Stimulated activated naive B cell treated with anti-CD40 and anti-IgM and Interleukin-4, amounts not matched to agents 10 μg/mL and 1 μg/mL and 100 μg/mL, for 72 hours (primary cell): Measurements from ENCODE around the gene PTPRN2.

Experiments used
- ATAC-seq, 2 donors: fragments of 150-1000 bp; cut with Tn5 transposase; replicated peaks; 2 replicates each; pipeline ENCODE4 v1.10.0; 2021; ENCODE audit warnings: moderate library complexity in 1 of 2
- DNase-seq: peaks from one replicate; pipeline ENCODE4 v3.0.0; 2021
- H3K27ac Mint-ChIP-seq: one replicate; pipeline ENCODE4 v1.8.0; 2022; ENCODE audit warnings: mild to moderate bottlenecking, mixed read lengths
- H3K27me3 Mint-ChIP-seq, 2 donors: one replicate each; pipeline ENCODE4 v1.8.0; 2022; ENCODE audit warnings: mixed read lengths in 2 of 2
- H3K36me3 Mint-ChIP-seq, 2 donors: one replicate each; pipeline ENCODE4 v1.8.0; 2022; ENCODE audit warnings: mixed read lengths in 2 of 2, mild to moderate bottlenecking in 1 of 2
- H3K4me1 Mint-ChIP-seq, 2 donors: one replicate each; pipeline ENCODE4 v1.8.0; 2022; ENCODE audit warnings: mixed read lengths in 2 of 2, mild to moderate bottlenecking in 1 of 2
- H3K4me3 Mint-ChIP-seq, 2 donors: one replicate each; pipeline ENCODE4 v1.8.0; 2022; ENCODE audit warnings: mild to moderate bottlenecking in 2 of 2, mixed read lengths in 2 of 2, moderate library complexity in 1 of 2
- H3K9me3 Mint-ChIP-seq, 2 donors: one replicate each; pipeline ENCODE4 v1.8.0; 2022; ENCODE audit warnings: mixed read lengths in 2 of 2, mild to moderate bottlenecking in 1 of 2

Gene PTPRN2

DNA sequence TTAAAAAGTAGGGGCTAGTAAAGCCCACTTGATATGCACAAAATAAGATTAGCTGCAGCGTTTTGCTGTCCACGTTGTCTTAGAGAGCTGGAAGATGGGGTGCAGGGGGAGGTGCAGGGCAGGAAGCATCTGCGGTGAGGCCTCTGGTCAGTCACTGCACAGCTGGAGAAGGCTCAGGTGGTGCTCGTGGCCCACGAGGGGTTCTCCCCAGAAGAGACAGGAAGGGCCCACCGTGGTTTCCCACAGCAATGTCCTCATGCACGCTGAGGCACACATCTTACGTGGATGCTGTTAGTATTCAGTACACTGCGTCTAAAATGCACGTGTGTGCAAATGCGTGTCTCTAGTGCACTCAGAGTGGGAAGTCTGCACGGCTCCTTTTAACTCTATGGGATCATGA is 582.1 kb downstream of the PTPRN2 start:
- H3K9me3 Mint-ChIP-seq: peaks cover 0 to 9% of the 10 kb centered on the region in 2 donors
- DNase-seq (no peak), ATAC-seq (no peak)
- H3K27me3 Mint-ChIP-seq: no peaks in the 10 kb centered on the region
- no peaks in the 10 kb centered on the region for H3K4me1 Mint-ChIP-seq
- H3K4me3 Mint-ChIP-seq: no peak overlapping the region
- no peak overlapping the region for H3K27ac Mint-ChIP-seq
- H3K36me3 Mint-ChIP-seq: no peaks in the 10 kb centered on the region

GRCh38 chr7:158004123-158004490 is 583.5 kb downstream of the PTPRN2 start:
- H3K36me3 Mint-ChIP-seq: no peaks in the 10 kb centered on the region
- no peaks in the 10 kb centered on the region for H3K27me3 Mint-ChIP-seq
- ATAC-seq (no peak), DNase-seq (no peak)
- H3K4me3 Mint-ChIP-seq: no peak overlapping the region
- peaks cover 0 to 9% of the 10 kb centered on the region in 2 donors for H3K9me3 Mint-ChIP-seq
- no peaks in the 10 kb centered on the region for H3K4me1 Mint-ChIP-seq
- no peak overlapping the region for H3K27ac Mint-ChIP-seq

- DNase-seq (no peak), ATAC-seq (no peak)
- Mint-ChIP-seq H3K36me3 (no peaks in the 10 kb centered on the region), H3K4me1 (no peaks in the 10 kb centered on the region), H3K9me3 (peaks cover 0 to 9% of the 10 kb centered on the region in 2 donors), H3K4me3 (no peak overlapping the region), H3K27ac (no peak overlapping the region), H3K27me3 (no peaks in the 10 kb centered on the region)
These were observed 584.0 kb downstream of the PTPRN2 start for GRCh38 chr7:158003441-158004122.

- H3K4me1 Mint-ChIP-seq: no peaks in the 10 kb centered on the region
These were observed 585.0 kb downstream of the PTPRN2 start for GRCh38 chr7:158002486-158003080.

GRCh38 chr7:158001621-158002320 is 585.9 kb downstream of the PTPRN2 start:
- Mint-ChIP-seq H3K36me3 (no peaks in the 10 kb centered on the region), H3K4me3 (no peak overlapping the region), H3K9me3 (no peaks in the 10 kb centered on the region), H3K4me1 (no peaks in the 10 kb centered on the region), H3K27ac (no peak overlapping the region), H3K27me3 (no peaks in the 10 kb centered on the region)
- ATAC-seq (no peak), DNase-seq (no peak)

More at GRCh38 chr7:158002486-158003080, 585.0 kb downstream of the PTPRN2 start:
- Mint-ChIP-seq H3K9me3 (peaks cover 0 to 5% of the 10 kb centered on the region in 2 donors), H3K36me3 (no peaks in the 10 kb centered on the region), H3K27me3 (no peaks in the 10 kb centered on the region), H3K27ac (no peak overlapping the region), H3K4me3 (no peak overlapping the region)
- ATAC-seq: no peak
- DNase-seq: no peak

DNA sequence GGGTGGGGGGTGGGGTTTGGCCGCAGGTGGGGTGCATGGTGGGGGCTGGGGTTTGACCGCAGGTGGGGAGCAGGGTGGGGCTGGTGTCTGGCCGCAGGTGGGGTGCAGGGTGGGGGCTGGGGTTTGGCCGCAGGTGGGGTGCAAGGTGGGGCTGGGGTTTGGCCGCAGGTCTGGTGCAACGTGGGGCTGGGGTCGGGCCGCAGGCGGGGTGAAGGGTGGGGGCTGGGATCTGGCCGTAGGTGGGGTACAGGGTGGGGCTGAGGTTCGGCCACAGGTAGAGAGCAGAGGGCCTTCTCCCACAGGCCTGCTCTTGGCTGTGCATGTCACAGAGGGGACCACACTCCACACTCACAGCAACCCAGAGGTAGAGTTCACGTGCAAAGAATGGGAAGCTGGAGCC is 586.6 kb downstream of the PTPRN2 start:
- DNase-seq (no peak), ATAC-seq (no peak)
- H3K9me3 Mint-ChIP-seq: no peaks in the 10 kb centered on the region
- H3K36me3 Mint-ChIP-seq: no peaks in the 10 kb centered on the region
- no peaks in the 10 kb centered on the region for H3K4me1 Mint-ChIP-seq
- H3K27me3 Mint-ChIP-seq: no peaks in the 10 kb centered on the region
- H3K4me3 Mint-ChIP-seq: no peak overlapping the region
- H3K27ac Mint-ChIP-seq: no peak overlapping the region

DNA sequence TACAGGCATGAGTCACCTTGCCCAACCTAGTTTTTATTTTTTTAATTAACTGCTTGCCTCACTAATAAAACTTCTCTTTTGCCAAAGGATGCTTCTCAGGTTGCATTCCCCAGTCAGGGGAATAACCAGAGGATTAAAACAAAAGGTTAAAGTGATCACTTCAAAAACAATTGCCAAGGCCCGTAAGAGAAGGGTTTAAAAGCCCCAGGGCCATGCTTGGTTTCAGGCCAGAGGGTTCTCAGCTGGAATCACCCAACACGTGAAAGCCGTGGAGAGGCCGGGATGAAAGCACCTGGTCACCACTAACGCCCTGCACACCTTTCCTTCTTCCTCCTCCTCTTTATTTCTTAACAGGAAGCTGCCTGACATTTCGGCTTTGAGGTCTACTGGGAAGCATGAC is 587.5 kb downstream of the PTPRN2 start:
- Mint-ChIP-seq H3K27me3 (no peaks in the 10 kb centered on the region), H3K27ac (no peak overlapping the region), H3K9me3 (peaks cover 0 to 6% of the 10 kb centered on the region in 2 donors), H3K4me1 (no peaks in the 10 kb centered on the region), H3K36me3 (no peaks in the 10 kb centered on the region), H3K4me3 (no peak overlapping the region)
- ATAC-seq (no peak), DNase-seq (no peak)

GRCh38 chr7:157998884-157999552 is 588.6 kb downstream of the PTPRN2 start:
- Mint-ChIP-seq H3K27ac (no peak overlapping the region), H3K9me3 (peaks cover 0 to 9% of the 10 kb centered on the region in 2 donors), H3K4me1 (no peaks in the 10 kb centered on the region), H3K4me3 (no peak overlapping the region), H3K36me3 (no peaks in the 10 kb centered on the region), H3K27me3 (no peaks in the 10 kb centered on the region)
- DNase-seq: no peak
- no peak for ATAC-seq

DNA sequence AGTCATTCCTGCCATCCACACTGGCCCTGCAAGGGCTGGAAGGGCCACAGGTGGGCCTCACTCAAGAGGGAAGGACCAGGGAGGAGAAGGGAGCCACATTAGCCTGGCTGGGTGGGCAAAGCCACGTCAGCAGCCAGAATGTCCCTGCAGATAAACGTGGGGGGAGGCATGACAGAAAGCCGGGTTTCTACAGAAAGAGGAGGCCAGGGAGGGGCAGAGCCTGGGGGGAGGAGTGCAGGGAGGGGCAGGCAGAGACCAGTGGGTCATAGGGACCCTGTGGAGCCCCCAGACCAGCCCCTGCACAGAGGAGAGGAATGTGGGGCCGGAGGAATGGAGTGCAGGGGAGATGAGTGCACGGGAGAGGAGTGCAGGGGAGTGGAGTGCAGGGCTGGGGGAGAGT is 590.2 kb downstream of the PTPRN2 start:
- DNase-seq (no peak), ATAC-seq (no peak)
- no peaks in the 10 kb centered on the region for H3K27me3 Mint-ChIP-seq
- peaks cover 0 to 9% of the 10 kb centered on the region in 2 donors for H3K9me3 Mint-ChIP-seq
- H3K4me3 Mint-ChIP-seq: no peak overlapping the region
- no peaks in the 10 kb centered on the region for H3K36me3 Mint-ChIP-seq
- no peak overlapping the region for H3K27ac Mint-ChIP-seq
- H3K4me1 Mint-ChIP-seq: no peaks in the 10 kb centered on the region

GRCh38 chr7:157997080-157997440 is 590.6 kb downstream of the PTPRN2 start:
- H3K27me3 Mint-ChIP-seq: no peaks in the 10 kb centered on the region
- ATAC-seq: no peak
- no peaks in the 10 kb centered on the region for H3K36me3 Mint-ChIP-seq
- H3K9me3 Mint-ChIP-seq: peaks cover 0 to 9% of the 10 kb centered on the region in 2 donors
- H3K27ac Mint-ChIP-seq: no peak overlapping the region
- H3K4me1 Mint-ChIP-seq: no peaks in the 10 kb centered on the region
- DNase-seq: no peak
- H3K4me3 Mint-ChIP-seq: no peak overlapping the region

DNA sequence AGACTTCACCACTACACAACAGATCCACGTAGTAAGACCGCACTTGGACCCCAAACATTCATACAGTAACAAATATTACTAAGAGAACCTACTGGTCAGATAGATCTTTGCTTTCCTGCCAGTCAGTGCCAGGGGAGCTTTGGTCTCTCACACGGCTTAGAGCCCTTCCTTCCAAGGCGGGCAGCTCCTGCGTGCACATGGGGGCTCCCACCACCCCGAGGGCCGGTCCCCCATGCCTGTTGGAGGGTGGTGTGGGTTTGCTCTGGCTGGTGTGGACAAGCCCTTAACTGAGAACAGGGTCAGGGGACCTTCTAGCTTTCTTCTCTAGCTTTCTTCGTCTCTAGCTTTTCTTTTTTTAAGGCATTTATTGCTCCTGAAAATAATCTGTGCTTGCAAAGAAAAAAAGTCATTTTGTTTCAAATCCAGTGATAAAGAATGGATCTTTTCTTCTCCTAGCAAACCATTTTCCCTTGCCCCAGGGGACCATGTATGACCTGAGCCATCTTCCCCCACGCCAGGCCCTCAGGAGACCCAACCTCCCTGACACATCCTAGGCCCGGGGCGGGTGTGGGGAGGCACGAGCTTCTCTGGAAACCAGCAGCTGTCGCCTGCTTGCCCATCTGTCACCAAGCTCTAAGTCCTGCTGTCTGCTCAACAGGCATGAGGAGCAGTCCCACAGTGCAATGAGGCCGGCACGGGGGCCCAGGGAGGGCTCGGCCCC is 591.1 kb downstream of the PTPRN2 start:
- H3K36me3 Mint-ChIP-seq: no peaks in the 10 kb centered on the region
- H3K27me3 Mint-ChIP-seq: no peaks in the 10 kb centered on the region
- H3K27ac Mint-ChIP-seq: no peak overlapping the region
- no peaks in the 10 kb centered on the region for H3K4me1 Mint-ChIP-seq
- no peak overlapping the region for H3K4me3 Mint-ChIP-seq
- peaks cover 0 to 9% of the 10 kb centered on the region in 2 donors for H3K9me3 Mint-ChIP-seq
- no peak for DNase-seq
- ATAC-seq: no peak

GRCh38 chr7:157995815-157996214 is 591.8 kb downstream of the PTPRN2 start:
- no peaks in the 10 kb centered on the region for H3K36me3 Mint-ChIP-seq
- H3K9me3 Mint-ChIP-seq: peaks cover 0 to 9% of the 10 kb centered on the region in 2 donors
- no peak overlapping the region for H3K27ac Mint-ChIP-seq
- no peak for DNase-seq
- no peaks in the 10 kb centered on the region for H3K4me1 Mint-ChIP-seq
- ATAC-seq: no peak
- no peak overlapping the region for H3K4me3 Mint-ChIP-seq
- no peaks in the 10 kb centered on the region for H3K27me3 Mint-ChIP-seq

- Mint-ChIP-seq H3K27me3 (no peaks in the 10 kb centered on the region), H3K36me3 (no peaks in the 10 kb centered on the region), H3K4me1 (no peaks in the 10 kb centered on the region), H3K4me3 (no peak overlapping the region), H3K27ac (no peak overlapping the region), H3K9me3 (peaks cover 0 to 9% of the 10 kb centered on the region in 2 donors)
- DNase-seq (no peak), ATAC-seq (no peak)
These were observed 593.3 kb downstream of the PTPRN2 start for GRCh38 chr7:157994319-157994718.

DNA sequence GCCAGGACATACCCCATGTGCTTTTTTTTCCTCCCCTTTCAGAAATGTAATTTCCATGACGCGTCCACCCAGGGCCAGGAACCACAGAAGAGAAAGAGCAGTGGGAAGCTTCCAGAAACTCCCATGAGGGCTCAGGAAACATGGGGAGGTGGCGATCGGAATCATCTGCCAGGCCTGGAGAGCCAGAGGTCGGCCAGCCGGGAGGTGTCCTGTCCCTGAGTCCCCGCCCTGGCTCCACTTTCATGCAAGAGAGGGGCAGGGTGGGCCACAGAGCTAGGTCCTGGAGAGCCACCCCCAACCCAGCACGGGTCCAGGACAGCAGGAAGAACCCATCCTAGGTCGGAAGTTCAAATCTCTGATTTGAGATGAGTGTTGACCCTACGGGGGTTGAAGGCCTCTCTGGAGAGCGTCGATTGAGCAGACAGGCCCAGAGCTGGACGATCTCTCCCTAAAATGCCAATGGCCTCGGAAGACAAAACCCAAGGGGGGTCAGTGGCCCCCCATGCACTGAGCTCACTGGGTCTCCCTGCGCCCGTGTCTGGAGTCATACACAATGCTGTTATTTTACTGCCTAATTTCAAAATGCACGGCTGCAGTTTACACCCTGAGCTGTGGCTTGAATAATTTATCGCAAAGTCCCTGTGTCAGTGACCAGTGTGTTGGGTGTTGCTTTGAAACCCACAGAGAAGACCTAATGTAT is 594.1 kb downstream of the PTPRN2 start:
- H3K36me3 Mint-ChIP-seq: no peaks in the 10 kb centered on the region
- no peaks in the 10 kb centered on the region for H3K27me3 Mint-ChIP-seq
- no peaks in the 10 kb centered on the region for H3K4me1 Mint-ChIP-seq
- ATAC-seq (no peak), DNase-seq (no peak)
- no peak overlapping the region for H3K4me3 Mint-ChIP-seq
- H3K9me3 Mint-ChIP-seq: peaks cover 0 to 9% of the 10 kb centered on the region in 2 donors
- no peak overlapping the region for H3K27ac Mint-ChIP-seq
